SHP77 (cell line): ENCODE results near the gene CUL4A.

Experiments
- DNase-seq, 2 experiments: peaks; one replicate each; lab custom pipeline; 2025; lab: John Stamatoyannopoulos, UW

The CUL4A gene

DNA sequence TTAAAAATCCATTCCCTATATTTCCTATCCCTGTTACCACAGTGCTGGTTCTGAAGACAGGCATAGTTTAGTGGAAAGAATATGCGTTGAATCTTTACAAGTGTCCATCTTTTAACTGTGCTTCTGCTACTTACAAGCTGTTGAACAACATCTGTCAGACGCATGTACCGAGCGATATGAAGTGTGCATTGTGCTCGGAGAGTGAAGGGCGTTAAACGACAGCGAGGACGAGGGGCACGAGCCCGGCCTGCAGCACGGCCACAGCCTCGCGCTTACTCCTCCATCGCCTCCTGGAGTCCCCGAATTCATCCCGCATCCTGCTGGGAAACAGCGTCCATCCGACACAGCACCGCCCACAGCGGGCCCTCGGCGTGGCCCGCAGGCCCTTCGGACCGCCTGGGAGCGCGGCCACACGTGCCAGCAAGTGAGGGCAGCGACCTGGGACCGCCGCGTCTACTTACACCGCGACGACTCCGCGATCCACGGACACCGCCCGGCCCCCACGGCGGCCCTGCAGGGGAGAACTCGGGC, 1.5 kb upstream of the CUL4A start:
- DNase-seq = peak; percentile 32 to 40

DNA sequence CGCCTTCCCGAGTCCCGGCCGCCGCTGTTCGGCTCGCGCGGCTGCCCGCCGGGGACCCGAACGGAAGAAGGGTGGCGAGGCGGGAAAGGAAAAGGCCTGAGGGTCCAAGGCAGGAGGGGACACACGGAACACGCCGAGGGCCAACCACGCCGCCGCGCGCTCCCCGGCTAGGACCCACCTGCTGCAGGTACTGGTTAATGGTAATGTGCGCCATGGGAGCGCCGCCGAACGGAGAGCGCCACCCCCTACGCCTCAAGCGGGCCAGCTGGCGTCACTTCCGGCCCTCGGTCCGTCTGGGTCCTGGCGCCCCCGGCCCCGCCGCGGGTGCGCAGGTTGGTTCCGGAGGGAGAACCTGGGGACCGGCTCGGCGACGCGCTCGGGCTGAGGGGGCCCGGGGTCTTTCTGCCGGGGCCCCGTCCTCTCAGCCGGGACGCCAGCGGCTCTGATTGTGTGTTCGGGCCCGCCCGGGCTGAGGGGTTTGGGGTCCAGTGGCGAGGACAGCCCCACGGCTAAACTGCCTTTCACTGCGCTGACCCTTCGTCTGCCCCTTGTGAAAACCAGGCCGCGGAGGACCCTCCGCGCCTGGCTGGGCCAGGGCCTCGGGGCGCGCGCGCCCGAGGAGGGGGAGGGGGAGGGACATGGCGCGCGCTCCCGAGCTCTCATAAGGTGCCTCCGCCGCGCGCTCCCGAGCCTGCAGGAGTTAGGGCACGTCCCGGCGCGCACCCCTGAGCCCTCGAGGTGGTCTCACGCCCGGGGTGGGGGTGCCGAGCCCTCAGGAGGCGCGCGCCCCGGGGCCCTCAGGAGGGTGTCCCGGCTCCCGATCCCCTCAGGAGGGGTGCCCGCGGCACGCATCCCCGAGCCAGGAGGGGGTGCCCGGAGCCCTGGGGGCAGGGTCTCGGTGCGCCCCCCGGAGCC, 735 bp upstream of the CUL4A start, which contains the start of gene PCID2:
Gene PCID2, minus strand, starts transcription at position 249 of the 915 bp plus-strand sequence. Its CDS starts 35 bp downstream, at position 214.
- peak; percentile 94 to 98 for DNase-seq

DNA sequence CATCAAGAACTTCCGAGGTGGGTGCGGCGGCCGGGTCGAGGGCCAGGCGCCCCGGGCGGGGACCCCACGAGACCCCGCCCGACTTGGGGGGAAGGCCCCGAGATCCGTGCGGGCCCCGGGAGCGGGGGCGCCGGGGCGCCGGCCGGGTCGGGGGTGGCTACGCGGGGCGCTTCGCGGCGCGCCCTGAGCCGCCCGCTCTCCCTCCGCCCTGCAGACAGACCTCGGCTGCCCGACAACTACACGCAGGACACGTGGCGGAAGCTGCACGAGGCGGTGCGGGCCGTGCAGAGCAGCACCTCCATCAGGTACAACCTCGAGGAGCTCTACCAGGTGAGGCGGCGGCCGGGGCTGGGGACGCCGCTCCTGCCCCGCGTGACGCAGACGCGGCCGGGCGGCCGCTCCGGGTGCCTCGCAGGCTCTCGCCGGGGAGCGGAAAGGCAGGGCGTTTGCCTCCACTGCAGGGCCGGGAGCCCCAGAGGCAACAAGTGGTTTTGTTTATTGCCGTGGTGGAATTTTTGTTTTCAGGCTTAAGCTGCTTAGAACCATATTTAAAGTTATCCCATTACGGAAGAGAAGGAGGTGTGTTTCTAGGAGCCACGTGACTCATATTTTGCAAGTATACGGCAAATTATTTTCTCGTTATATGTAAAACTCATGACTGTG, 477 bp downstream of the CUL4A start:
- peak; percentile 32 to 53 for DNase-seq

DNA sequence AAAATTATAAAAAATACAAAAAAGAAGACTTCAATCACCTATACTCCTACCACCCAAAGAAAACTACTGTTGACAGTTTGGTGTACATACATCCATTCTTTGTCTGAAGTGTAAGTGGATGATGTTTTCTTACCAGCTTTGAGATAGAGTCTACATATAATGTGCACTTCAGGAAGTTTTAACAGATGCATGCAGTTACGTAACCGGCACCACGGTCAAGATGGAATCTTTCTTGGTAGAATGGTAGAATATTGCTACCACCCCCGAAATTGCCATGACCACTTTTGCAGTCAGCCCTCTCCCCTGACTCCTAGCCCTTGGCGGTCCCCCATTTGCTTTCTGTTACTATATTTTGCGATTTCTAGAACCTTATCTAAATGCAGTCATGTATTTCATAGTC, 1.4 kb downstream of the CUL4A start:
- no peak for DNase-seq

DNA sequence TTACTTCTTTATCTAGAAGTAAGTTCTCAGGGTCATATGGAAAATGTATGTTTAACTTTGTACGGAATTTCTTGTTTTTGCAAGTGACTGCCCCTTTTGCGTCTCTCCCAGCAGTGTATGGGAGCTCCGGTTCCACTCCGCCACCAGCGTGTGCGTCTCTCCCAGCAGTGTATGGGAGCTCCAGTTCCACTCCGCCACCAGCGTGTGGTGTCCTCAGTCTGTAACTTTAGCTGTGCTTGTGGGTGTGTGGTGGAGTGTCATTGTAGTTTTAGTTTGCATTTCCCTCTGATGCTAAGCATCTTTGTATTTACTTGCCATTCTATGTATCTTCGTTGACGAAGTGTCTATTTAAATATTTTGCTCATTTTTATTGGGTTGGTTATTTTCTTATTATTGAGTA, 2.4 kb downstream of the CUL4A start:
- peak; percentile 24 to 38 for DNase-seq

DNA sequence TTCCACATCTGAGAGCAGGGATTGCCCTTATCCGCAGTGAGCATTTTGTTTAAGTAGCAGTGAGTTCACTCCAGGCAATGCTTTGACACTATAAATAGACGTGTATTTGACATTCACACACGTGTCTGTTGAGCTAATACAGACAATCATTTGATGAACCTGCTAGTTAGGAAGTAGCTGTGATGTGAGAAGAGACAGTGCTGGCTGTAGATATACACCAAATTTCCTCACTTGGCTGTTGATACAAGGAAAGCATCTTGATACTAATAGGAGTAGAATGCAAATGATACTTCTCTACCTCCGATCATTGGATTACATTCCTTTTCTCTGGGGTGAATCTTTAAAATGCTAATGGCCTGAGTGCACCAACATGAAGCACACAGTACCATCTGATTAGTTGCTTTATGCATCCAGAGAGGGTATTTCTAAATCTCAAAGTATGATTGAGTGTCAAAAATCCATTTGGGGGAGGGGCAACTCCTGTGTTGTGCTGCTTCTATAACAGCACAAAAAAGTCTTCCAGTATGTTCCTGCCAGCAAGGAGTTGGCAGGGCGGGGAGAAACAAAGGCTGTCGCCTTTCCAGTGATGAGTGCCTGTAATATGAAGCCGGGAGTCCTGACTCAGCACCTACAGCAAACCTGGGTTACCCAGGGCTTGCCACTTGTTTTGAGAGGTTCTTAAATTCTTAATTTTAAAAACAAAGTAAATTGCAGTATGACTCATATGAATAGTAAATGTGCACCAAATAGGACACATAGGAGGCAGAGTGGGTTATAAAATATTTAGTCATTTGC, 7.0 kb downstream of the CUL4A start:
- DNase-seq = peak; percentile 68 to 77

DNA sequence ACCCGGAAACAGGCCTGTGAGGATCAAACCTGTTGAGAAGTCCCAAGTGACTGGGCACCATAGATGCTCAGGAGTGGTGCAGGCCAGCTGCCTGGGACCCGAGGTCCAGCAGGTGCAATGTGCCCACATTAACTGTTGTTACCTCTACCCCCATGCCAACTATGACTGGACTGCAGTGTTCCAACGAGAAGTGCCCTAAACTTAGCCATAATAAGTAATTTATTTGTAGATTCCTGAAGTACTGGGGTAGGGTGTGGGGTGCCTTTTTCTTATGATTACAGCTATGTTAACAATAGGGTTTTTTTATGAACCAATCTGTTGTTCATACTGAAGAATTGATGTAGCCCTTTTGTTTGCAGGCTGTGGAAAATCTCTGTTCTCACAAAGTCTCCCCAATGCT, 9.2 kb downstream of the CUL4A start:
- no peak for DNase-seq

DNA sequence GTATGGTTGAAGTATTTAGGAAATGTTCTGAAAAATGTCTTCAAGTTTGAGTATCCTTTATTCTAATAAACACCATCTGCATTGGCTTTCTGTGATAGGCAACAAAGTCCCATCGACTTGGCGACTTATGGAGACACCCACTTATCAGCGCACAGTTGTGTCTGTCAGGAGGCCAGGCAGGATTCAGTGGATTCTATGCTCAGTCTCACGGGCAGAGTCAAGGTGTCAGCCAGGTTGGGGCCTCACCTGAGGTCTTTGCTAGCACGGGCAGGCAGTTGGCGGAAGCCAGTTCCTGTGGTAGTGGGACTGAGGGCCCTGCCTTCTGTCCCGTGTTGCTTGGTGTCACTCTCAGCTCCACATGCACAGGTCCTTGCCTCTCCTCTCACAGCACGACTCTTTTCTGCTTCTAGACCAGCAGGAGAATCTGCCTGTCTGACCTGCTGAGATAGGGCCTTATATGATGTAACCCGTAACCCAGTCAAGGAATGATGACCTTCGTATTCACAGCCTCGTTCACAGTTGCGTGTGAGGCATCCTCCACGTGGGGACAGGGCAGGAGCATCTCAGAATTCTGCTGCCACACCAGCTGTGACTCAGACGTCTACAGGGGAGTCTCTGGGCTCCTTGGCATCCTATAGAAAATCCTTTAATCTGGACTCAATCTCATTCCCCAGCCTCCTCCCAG, 10.0 kb downstream of the CUL4A start:
- DNase-seq = no peak

DNA sequence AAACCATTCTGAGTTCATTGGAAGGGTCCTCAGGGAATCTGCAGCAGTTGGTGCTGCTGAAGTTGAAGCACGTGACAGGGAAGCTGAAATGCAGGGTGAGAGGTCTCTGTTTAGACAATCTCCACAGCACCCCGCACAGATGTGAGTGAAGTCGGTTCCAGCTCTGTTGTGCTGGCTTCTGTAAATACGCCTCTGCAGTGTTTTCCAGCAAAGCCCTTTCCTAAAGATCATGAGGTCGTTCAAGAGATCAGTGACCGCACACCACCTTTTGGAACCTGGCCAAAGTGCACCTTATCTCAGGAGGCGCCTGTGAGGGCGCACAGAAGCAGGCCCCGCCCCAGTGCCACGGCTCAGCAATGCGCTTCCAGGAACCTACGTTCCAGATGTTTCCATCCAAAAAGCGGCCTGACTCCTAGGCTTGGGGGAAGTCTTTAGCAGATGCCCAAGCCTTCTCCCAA, 10.8 kb downstream of the CUL4A start:
- no peak for DNase-seq

DNA sequence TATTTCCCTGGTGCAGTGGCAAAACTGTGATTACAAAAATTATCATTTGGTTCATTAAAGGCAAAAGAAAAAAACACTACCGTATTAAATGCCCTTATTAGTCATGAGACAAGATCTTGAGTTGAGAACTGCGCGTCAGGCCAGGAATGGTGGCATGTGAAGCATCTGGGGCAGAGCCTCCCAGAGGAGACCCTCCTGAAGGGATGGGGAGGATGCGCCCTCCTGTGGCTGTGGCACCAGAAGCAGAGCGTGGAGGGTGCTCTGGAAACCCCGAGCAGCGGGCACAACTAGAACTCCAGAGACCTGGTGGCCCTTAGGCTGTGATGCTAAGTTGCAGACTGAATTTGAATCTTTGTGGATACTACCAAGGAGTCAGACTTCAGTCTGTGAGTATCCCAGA, 11.5 kb downstream of the CUL4A start:
- DNase-seq = peak; percentile 29 to 50

DNA sequence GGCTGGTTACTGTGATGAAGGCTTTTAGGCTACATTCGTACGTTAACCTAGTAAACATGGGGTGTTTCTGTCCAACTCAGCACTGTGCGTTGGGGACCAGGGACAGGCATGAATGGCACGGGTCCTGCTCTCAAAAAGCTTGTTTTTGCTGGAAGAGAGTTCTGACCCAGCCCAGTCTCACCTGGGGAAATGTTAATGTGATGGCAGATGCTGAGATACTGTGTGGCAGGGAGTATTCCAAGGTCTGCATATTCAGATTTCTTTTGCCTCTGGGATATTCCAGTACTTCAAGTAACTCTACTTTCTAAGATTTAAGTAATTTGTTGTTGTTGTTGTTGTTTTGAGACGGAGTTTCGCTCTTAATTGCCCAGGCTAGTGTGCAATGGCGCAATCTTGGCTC, 13.7 kb downstream of the CUL4A start:
- no peak for DNase-seq

DNA sequence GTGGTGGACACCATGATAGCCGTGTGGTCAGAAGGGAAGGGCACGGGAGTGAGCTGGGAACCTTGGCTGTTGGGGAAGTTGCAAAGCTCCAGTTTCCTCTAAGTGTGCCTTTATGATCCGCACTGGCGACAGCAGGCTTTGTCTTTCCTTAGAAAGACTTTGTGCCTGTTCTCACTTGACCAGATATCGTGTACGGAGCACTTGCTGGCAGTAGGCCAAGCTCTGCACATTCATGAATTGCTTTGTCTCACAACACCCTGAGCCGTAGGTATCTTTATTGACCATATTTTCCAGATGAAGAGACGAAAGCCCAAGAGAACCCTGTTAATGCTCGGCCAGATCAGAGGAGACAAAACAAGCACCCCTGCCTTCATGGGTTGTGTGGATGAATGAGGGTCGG, 15.1 kb downstream of the CUL4A start:
- no peak for DNase-seq

DNA sequence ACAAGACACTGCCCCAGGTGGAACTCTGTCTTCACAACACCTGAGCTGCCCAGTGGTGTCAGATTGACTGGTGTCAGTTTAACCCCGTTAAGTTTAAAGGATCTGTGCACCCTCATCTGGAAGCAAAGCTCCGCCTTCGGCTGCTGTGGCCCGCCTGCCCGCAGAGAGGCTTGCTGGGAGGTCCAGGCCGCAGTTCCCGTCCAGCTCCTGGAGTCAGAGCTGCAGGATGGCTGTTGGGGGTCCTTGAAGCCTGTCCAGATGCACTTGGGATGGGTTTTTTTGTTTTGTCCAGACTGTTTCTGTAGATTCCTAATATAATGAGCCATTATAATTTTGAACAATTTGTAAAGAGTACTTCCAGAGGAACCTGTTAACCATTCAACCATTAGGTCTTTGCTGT, 16.1 kb downstream of the CUL4A start:
- DNase-seq = no peak

DNA sequence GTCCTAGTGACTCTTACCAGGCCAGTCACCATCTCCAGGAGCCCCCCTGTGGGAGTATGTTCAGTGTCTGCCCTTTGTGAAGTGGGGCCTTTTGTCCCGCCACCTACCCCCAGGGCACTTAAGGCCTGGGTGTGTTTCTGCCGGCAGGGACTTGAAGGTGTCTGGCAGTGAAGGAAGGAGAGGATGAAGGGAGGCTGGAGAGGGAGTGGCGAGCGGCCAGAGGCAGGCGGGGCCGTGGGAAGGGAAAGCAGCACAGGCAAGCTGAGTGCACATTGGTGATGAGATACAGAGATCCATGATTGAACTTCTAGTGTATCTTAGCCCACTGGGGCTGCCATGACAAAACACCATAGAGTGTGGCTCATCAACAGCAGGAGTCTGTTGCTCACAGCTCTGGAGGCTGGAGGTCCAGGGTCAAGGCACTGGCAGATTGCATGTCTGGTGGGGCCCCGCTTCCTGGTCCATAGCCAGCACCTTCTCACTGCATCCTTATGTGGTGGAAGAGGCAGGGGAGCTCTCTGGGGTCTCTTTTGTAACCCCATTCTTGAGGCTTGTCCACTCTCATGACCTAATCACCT, 17.5 kb downstream of the CUL4A start:
- DNase-seq = no peak

DNA sequence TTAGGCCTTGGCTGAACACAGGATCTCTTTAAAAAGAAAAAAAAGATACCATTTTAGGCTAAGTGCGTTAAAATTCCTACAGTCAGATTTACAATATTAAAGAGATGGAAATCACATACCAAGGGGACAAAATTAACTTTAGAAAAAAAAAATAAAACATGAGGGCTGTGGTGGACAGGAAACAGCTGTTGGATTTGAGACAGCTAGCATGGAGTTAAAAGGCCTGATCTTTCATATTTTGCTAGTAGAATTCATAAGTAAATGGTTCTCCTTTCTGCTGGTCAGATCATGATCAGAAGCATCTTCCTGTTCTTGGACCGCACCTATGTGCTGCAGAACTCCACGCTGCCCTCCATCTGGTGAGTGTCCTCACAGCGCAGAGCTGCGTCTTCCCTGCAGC, 19.7 kb downstream of the CUL4A start:
- no peak for DNase-seq

DNA sequence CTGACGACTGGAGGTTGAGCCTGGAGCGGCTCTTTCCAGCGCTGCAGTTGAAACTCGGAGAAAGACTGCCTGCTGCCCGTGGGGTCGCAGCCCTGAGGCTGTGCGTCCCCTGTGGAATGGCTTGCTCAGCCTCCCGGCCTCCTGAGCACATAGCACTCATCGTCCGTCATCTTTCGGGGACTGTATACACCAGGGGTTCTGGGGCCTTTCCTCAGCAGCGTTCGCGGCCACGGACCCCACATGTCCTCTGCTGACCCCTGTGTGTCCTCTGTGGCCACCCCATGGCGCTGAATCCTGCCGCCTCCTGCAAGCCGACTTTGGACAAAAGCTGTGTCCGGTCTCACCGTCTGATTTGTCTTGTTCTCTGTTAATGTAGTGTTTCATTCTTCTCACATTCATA, 20.4 kb downstream of the CUL4A start:
- no peak for DNase-seq

DNA sequence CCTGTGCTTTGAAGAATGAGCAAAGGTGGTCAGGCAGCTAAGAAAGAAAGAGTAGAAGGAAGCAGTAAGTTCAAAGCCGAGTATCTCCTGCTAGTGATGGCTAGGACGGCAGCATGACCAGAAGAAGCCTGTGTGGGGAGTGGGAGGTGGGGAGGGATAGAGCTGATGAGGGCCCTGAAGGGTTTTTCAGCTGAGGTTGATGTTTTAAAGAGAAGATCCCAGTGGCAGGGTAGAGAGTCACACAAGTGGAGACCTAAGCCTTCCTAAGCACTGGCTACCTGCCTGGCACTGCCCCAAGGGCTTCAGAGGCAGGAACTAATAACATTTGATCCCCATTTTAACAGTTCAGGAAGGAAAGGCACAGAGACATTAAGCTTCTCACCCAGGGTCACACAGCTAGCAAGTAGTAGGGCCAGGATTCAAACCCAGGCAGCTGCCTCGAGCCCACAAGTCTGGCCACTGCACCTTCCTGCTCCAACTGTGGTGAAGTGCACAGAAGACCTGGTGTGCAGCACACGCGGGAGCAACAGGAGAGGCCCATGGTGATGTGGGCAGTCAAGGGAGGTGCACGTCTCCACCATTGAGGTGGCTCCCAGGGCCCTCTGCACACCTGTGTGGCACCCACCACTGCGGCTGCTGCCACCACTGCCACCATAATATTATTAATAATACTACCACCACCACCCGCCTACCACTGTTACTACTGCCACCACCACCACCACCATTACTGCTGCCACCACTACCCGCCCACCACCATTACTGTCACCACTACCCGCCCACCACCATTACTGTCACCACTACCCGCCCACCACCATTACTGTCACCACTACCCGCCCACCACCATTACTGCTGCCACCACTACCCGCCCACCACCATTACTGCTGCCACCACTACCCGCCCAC, 22.1 kb downstream of the CUL4A start:
- no peak for DNase-seq

DNA sequence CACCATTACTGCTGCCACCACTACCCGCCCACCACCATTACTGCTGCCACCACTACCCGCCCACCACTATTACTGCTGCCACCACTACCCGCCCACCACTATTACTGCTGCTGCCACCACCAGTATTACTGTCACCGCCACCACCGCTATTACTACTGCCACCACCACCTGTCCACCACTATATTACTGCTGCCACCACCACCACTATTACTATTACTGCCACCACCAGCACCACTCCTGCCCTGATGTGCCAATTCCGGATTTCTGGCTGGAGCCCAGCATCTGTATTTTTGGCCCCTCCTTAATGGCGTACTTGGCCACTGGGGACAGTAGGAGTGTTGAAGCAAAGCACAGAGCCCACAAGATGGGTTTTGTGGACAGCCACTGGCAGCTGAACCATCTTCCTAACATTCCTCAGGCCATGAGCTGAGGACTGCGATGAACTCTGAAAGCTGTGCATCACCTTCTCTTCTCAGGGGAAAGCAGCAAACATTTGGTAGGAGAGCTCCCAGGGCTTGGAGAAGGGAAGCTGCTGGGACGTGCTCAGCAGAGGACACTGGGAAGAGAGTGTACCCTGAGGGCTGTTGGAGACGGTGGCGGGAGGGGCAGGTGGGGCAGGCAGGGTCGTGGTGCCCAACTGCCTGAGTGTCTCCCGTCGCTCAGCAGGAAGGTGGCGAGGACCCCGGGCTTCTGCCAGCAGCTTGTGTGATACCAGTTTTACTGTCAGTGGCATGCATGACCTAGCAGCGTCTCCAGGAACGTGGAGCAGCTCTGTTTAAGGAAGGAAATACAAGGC, 23.0 kb downstream of the CUL4A start:
- no peak for DNase-seq

DNA sequence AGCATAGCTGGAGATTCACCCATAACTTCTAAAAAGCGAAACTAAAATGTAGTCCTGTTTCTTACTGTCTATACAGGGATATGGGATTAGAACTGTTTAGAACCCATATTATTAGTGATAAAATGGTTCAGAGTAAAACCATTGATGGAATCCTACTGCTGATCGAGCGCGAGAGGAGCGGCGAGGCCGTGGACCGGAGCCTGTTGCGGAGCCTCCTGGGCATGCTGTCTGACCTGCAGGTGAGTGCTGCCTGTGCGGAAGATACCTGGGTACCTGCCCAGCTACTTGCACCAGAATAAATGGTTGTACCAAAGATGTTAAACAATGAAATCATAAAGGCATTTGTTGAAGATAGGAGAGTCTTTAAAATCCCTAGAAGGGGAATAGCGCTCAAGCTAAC, 23.7 kb downstream of the CUL4A start:
- no peak for DNase-seq
